ENCODE data around the gene PPP1R37. TPM values are rescaled to one million over a fixed set of nuclear protein-coding genes. Genes with fewer than 3 reads are reported as not detected.
A peak's percentile ranks its signal among the peaks of the same experiment; 100 is the strongest.

PPP1R37 gene
- total and polyA plus RNA-seq, 2 of the 13 experiments (the other 11 are each of a cell fraction or from before 2014, with no cell fraction given), result 9.0 to 14.3 TPM

- no peak for TF ChIP-seq TFE3 (CRISPR knock-in tag; IDR thresholded peaks at IDR 0.05)
- TF ChIP-seq IRX3 (CRISPR knock-in tag; IDR thresholded peaks at IDR 0.05; ENCODE audit: borderline replicate concordance, low read depth), result no peak
- TF ChIP-seq CREB3 (CRISPR knock-in tag; IDR thresholded peaks at IDR 0.05), result no peak
- TF ChIP-seq ZFP36L2 (CRISPR knock-in tag; IDR thresholded peaks at IDR 0.05), result no peak
- 0 out of 2 replicates have a peak, but pooled peaks have one; percentile 24 for TF ChIP-seq ZNF350 (CRISPR knock-in tag; IDR thresholded peaks at IDR 0.05; ENCODE audit: borderline replicate concordance, low read depth)
- TF ChIP-seq RNF2 (conservative IDR thresholded peaks at IDR 0.05; ENCODE audit: low read depth), result no peak
- TF ChIP-seq THYN1 (CRISPR knock-in tag; IDR thresholded peaks at IDR 0.05; ENCODE audit: borderline replicate concordance, low read depth), result no peak
- TF ChIP-seq ATF6 (CRISPR knock-in tag; conservative IDR thresholded peaks at IDR 0.05), result no peak
- TF ChIP-seq ZSCAN12 (CRISPR knock-in tag; IDR thresholded peaks at IDR 0.05), result no peak
- TF ChIP-seq CAMTA2 (CRISPR knock-in tag; IDR thresholded peaks at IDR 0.05; ENCODE audit: borderline replicate concordance), result no peak
- peak; percentile 65; the same call in 1 of the 2 replicates for TF ChIP-seq PBX2 (CRISPR knock-in tag; IDR thresholded peaks at IDR 0.05)
Measured at GRCh38 chr19:45156011-45156630, 63.1 kb downstream of the PPP1R37 start (continued).

Data from HepG2 (cell line).